OCI-LY3 (cell line): ENCODE results near the gene ZNF764.

Experiments used
- CTCF ChIP-seq: fragments of 200-600, 300-600 bp; sonication (generic); IDR thresholded peaks from 2 replicates; pipeline ENCODE4 v1.5.1; 2014; ENCODE audit warnings: antibody characterized with exemption, low read length, low read depth
- EZH2phosphoT487 ChIP-seq: fragments of 200-600 bp; shearing (Covaris generic); IDR thresholded peaks from 2 replicates; pipeline ENCODE4 v1.6.1; 2018; ENCODE audit warnings: antibody characterized with exemption, mixed run types, low read depth

GRCh38 chr16:30588651-30589050, 30.5 kb upstream of the ZNF764 start:
- TF ChIP-seq CTCF (no peak), EZH2phosphoT487 (no peak)
